HG02798 (cell line): ENCODE data around the gene ANKRD34A.

Source experiments
- ATAC-seq: cut with Tn5 transposase; IDR thresholded peaks from one replicate; pipeline ENCODE4 v1.9.1; 2021; ENCODE audit warnings: mild to moderate bottlenecking; ENCODE audit not compliant: unreplicated experiment, poor library complexity

The ANKRD34A gene

DNA sequence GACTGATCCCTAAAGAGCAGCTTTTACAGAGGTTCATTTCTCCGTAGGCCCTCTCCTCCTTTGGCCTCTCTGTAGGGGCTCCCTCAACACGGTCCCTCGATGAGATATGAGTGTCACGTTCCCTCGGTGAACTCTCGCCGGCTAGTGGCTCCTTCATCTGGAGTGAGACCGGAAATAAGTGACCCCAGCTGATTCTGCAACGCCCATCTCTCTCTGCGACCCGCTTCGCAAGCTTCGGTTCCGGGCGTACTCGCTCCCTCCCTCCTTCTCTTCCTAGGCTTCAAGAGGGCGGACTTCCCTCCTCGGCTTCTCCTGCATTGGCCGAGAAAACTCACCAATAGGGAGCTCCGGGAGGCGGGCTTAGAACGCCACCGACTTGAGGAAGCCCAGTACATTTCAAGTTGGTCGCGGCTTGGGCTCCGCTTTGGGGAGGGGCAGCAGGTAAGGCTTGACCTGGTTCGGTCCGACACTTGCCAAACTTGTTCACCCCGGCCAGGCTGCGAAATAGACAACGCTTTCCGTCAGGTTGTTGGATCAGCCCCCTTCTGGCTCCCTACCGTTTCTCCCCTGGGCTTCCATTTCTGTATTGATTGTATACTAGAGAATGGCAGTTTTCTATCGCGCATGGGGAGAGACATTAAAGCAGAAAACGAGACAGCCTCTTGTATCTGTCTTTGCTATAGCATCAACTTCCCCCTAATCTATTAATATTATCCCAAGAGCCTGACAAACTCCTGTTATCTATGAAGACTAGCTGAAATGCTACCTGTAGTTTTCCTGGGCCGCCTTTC, at the start of gene ANKRD34A, which contains the start of gene POLR3GL:
Gene ANKRD34A, minus strand, starts transcription at position 248 of the 791 bp plus-strand sequence. CDS start 2,816 bp downstream, outside the sequence.
Gene POLR3GL, plus strand, starts transcription at position 363 of the 791 bp plus-strand sequence. CDS start 10,176 bp downstream, outside the sequence.
- peak; percentile 93 for ATAC-seq

DNA sequence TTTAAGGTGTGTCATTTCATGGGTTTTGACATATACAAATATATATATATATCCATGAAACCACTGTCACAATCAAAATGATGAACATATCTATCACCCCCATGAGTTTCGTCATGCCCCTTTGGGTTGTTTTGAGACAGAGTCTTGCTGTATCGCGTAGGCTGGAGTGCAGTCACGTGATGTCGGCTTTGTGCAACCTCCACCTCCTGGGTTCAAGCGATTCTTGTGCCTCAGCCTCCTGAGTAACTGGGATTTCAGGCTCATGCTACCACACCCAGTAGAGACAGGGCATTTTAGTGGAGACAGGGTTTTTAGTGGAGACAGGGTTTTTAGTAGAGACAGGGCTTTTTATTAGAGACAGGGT, 49.2 kb upstream of the ANKRD34A start:
- no peak for ATAC-seq

DNA sequence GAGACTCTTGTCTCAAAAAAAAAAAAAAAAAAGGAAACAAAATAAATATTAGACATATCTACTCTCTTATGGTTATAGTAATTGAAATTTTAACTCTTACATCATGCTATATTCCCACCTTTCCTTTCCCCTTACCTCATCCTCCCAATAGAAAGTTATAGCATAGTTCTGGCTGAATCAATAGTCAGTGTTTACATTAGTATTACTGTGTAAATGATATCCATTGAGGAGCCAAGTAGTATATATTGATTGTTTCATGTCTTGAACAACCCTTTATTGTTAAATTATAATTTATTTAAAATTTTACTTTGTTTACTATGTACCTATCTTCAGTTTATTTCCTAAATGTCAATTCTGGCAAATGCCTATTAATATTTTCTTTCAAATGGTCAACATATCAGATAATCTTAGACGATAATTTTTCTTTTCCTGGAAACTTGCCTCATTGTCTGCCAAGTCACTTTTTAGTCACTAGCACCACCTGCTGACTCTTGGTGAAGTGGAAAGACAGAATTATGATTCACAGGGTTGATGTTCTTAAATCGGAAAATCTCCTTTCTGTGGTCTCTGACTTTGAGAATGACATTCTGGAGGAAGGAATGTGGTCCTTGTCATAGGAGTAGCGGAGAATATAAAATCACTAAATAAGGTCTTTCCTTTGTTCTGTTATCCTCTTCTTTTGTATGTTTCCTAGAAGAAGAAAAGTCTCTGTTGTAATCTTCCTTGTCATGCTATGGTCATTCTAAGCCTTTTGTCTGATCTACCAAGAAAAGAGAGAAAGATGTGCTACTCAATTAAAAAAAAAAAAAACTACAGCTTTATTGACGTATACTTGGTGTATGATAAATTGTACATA, 48.6 kb upstream of the ANKRD34A start:
- ATAC-seq, result no peak

DNA sequence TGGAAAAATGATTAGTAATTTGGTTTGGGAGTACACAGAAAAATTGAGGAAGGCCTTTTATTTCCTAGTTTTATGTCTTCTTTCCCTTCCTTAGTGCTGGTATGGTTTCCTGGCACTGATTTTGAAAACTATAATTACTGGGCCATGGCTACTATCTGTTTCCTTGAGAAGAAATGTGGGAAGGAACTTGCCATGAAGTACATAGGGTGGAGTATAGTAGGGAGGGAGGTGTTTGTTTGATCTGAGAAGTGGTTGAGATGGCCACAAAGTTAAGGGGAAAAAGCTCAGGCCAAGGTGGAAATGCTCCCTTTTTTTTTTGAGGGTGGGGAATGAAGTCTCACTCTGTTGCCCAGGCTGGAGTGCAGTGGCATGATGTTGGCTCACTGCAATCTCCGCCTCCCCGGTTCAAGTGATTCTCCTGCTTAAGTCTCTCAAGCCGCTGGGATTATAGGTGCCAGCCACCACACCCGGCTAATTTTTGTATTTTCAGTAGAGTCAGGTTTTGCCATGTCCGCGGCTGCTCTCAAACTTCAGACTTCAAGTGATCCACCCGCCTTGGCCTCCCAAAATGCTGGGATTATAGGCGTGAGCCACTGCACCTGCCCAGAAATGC, 45.9 kb upstream of the ANKRD34A start:
- no peak for ATAC-seq

DNA sequence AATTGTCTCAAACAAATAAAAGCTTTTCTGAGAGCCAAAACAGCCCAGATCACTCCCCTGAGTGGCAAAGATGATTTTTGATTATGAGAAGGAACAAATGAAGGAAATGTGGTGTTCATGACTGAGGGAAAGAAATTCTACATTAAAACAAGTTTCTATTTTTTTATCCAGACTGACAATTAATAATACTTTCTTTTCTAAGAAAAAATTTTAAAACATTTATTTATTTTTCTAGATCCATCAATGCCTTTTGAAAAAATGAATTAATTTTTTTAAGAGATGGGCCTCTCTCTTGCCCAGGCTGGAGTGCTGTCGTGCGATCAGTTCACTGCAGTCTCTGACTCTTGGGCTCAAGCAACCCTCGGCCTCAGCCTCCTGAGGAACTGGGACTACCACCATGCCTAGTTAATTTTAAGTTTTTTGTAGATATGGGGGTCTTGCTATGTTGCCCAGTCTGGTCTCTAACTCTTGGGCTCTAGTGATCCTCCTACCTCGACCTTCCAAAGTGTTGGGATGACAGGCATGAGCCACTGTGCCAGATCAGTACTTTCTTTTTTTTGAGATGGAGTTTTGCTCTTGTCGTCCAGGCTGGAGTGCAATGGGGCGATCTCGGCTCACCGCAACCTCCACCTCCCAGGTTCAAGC, 43.2 kb upstream of the ANKRD34A start:
- ATAC-seq, result no peak

DNA sequence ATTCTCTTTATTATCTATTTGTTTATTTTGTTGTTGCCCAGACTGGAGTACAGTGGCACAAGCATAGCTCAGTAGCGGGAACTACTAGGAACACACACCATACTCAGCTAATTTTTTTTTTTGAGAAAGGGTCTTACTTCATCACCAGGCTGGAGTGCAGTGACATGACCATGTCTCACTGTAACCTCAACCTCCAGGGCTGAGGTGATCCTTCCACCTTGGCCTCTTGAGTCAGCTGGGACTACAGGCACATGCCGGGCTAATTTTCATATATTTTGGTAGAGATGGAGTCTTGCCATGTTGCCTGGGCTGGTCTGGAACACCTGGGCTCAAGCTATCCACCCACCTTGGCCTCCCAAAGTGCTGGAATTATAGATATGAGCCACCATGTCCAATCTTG, 37.3 kb upstream of the ANKRD34A start:
- no peak for ATAC-seq

DNA sequence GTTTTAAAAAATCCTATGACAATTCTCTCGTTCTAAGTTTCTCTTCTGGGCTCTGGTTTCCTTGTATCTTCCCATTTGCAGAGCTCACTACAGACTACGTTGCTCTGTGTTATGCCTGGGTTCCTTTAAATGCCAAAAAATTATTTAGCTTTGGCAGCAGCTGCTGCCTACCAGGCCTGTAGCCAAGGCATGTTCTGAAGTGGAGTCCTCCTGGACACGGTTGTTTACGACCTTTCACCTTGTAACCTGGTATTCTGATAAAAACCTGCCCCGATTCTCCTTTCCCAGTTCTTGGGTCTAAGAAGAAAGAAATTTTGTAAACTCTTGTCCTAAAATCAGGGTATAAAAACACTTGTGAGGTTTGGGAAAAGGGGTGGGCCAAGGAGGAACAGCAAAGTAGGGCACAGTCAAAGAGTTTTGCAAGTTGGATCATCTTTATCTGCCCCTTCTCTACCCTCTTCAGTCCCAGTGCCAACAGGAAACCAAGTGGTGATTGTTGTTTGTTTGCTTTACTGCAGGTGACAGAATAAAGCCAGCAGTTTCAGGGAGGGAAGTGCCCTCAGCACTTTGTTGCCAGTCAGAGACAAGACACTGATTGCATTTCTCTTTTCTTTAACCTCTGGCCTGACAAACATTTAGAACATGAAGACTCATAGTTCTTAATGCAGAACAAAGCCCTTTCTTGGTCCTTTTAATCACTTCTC, 35.1 kb upstream of the ANKRD34A start:
- ATAC-seq, result no peak

DNA sequence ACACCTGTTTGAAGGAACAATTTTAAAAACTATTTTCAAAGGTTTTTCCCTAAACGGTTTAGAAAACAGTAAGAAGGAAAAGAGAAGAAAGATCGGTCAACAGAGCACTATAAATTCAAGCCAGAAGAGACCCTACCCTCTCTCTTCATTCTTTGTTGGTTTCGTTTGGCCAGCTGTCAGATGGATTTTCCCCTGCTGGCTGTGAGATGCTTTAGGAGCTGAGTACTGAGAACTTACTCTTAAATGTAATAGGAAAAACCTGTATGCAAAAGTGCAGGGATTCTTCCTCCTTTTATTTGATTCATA, 33.3 kb upstream of the ANKRD34A start:
- no peak for ATAC-seq

DNA sequence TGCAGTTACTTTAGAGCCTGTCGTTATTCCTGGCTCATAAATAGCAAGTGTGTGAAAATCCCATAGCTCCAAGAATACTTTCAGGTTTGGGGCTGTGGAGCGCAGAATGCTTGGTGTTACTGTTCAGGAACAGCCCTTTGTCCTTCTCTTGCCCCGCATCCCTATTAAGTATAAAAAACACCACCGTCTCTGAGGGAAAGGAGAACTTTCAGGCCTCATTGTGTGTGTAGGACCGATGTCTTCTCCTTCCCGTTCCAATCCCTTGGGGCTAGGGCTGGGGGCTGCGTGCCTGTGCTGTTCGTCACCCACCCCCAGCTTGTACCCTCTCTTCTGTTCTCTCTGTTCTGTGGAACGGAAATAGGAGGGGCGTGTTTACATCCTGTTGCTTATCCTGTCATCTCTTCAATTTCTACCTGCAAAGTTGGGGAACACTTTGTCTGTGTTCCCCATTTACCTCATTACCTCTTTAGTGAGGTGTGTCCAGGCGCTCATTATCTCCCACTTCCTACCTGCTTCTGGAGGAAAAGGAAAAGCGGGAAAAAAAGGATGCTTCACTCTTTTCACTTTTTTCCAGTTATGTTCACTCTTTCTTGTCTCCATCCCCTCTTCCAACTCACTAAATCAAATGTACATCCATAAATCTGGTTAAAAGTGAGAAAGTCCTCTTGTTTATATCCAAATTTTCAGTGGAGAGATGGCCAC, 32.8 kb upstream of the ANKRD34A start:
- peak; percentile 16 for ATAC-seq

DNA sequence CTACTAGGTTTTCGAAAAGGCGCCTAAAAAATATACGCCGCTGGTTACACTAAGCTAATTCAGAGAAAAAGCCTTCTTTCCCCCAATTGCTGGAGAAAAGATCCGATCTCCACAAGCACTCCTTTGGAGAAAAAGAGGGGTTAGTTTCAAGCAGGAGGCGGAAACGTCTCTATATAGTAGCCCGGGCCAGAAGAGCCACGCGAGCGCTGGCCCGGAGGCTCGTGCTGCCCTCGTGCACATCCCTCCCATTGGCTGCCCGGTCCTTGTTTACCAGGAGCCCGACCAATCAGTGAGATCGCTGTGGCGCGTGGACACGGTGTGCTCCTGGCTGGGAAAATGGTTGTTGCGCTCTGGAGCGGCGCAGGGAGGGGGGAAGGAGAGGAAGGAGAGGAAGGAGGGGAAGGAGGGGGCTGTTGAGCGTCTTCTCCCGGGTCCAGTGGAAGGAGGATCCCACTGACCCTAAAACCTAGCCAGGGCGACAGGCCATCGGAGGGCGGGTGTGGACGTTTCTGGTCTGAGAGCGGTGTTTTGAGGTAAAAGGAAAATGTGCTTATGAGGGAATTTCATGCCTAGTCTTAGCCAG, 32.1 kb upstream of the ANKRD34A start, which contains the start of gene TXNIP:
Gene TXNIP, minus strand, starts transcription at position 147 of the 583 bp plus-strand sequence. CDS start 313 bp downstream, outside the sequence.
- ATAC-seq, result peak; percentile 97

DNA sequence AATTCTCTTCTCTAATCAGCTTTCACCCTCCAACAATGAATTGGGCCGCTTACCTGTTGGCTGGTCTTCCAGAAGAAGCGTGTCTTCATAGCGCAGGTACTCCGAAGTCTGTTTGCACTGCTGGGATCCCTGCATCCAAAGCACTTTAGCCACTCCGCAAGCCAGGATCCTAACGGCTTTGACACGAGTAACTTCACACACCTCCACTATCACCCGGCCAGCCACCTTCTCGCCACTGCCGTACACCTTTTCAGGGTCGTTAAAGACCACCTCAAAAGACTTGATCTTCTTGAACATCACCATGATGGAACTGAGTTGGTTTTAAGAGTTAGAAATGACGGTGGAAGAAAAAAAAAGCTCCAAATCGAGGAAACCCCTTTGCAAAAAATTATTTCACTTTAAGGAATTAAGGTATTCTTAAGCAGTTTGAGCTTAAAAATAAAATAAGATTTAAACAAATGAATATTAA, 31.6 kb upstream of the ANKRD34A start:
- ATAC-seq, result no peak

DNA sequence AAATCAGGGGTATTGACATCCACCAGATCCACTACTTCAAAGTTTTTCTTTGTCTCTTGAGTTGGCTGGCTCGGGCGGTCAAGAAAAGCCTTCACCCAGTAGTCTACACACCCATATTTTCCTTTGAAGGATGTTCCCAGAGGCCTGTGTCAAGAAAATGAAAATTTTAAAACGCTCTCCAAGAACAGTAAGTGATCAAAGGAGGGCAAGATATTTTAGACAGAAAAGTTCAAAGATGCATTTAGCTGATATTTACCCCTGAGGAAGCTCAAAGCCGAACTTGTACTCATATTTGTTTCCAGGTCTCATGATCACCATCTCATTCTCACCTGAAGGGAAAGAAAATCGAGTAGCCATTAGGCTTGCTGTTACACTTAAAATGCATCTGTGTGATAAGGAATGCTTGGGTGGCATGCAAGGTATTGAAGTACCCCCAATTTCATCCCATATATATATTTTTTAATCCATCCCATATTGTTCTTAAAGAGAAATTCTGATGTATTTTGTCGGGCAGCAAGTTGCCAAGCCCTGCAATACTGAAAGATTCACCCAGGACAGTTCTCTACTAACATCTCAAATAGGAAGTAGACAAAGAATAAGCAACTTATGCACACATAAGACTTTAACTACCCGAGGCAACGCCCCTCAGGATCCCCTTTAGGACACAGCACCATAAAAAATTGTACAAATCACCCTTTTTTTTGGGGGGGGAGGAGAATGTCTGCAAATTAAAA, 30.9 kb upstream of the ANKRD34A start:
- no peak for ATAC-seq

DNA sequence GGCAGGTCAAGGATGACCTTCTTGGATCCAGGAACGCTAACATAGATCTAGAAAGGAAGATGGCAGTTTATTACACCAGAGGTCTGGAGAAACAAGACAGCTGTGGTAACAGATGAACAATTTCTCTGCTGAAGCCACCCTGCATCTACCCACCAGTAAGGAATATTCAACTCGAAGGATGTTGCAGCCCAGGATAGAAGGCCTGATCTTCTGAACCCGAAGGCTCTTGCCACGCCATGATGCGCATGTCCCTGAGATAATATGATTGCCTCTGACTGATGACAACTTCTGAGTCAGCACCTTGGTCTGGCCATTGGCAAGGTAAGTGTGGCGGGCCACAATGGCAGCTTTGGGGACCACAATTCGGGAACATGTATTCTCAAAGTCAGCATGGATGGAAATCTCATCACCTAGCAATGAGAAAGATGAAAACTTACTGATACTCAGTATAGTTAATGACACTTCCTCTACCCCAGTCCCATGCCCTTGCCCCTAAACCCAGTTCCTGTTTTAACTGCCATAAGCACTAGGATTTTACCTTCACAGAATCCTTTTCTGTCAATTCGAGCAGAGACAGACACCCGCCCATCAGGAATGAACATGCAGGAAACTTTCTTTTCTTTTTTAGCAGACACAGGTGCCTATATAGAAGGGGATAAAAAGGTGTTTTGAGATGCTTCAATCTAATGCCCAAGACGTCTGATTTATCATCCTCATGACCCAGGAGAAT, 30.2 kb upstream of the ANKRD34A start:
- ATAC-seq, result no peak

DNA sequence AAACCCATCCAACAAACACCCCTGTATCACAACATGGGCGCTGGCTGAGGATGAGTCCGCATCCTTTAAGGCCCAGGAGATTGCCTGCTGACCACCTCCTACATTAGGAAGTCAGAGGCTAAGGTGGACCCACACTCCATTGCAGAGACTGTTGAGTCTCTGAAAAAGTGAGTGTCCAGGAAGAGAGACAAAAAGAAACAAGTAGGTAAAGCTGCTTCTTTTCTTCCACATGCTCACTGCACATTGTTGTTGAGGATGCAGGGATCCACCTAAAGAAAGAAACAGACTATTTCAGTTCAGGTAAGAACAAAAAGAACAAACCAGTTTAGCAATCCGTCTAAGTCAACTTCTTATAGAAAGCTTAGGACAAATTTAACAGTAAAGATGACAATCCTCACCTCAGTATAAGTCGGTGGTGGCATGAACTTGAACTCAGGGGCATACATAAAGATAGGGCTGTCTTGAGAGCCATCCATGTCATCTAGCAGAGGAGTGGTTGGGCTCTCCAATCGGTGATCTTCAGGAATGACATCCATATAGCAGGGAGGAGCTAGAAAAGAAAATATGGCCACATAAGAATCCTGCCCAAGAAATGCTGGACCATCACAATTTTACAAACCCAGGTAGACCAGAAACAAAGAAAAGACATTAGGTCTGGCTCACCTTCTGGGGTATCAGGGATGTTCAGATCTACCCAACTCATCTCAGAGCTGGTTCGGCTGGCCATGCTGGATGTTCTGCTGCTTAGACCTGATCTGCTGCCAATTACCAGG, 29.4 kb upstream of the ANKRD34A start:
- no peak for ATAC-seq

DNA sequence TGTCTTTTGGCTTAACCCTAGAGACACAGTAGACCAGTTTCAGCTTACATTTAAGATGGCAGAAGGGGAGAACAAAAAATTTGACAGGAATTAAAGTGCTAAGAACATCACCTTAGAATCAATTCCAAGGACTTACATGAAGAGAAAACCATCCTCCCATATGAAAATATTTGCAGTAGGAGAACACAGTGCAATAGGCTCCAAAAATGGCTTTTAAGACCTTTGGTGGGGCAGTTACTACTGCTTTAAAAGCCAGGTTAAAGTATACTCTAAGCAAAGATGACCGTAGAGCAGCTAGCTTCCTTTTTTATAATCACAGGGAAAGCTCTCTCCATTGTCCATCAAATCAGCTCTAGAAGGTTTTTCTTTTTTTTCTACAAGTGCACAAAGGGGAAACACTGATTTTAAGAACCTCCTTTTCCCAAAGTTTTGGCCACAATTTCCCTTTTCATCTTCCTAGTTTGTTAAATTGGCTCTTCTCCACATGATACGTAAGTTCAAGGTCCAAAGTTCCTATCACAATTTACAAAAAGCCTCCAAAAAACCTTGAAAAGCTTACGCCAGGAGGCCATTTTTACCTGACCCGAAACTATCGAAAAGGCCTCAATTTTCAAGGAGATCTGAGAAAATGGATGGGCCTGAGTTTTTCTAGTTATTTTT, 28.7 kb upstream of the ANKRD34A start:
- ATAC-seq, result no peak

DNA sequence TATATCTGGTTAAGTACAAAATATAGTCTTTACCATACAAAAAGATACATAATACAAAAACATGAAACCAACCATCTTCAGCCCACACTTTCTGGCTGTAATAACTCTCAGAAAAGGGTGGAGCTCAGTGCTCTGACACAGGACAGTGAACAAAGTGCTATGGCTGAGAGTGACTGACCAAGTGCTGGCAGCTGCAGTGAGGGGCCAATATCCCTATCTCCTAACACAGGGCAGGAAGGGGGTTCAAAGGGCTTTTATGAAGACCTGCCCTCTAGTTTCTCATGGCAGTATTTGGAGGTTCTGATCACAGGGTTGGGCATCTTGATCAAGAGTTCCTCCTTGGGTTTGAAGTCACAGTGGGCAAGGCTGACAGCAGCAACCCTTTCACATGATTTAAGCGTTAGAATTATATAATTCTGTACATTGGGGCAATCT, 28.1 kb upstream of the ANKRD34A start:
- ATAC-seq, result no peak
